PC-3 (cell line): ENCODE results near the gene SERHL2. TPM values are rescaled to one million over a fixed set of nuclear protein-coding genes. Genes with fewer than 3 reads are reported as not detected.

Experiments used
- ATAC-seq: fragments of 200-7000 bp; cut with Tn5 transposase; 2 replicates; pipeline ENCODE4 v1.9.1; 2020; ENCODE audit warnings: mild to moderate bottlenecking, moderate library complexity
- BruUV-seq: library from RNA; stranded (reverse); fragments of 400-500 nt; replicated peaks from 2 replicates; lab custom pipeline; 2021; lab: Mats Ljungman, UMichigan
- CTCF ChIA-PET: fragments of 300-600 bp; sonication (Branson Sonifier 250); formaldehyde crosslinking; loops from one replicate; lab custom pipeline; 2022; ENCODE audit warnings: antibody characterized with exemption; lab: Charles Lee
- POLR2A ChIA-PET: fragments of 300-600 bp; sonication (Branson Sonifier 250); formaldehyde crosslinking; loops from one replicate; lab custom pipeline; 2022; ENCODE audit warnings: antibody characterized with exemption; ENCODE audit not compliant: unreplicated experiment; lab: Charles Lee
- DNase-seq: peaks from one replicate; pipeline ENCODE4 v3.0.0-alpha.2; 2015
- H2AFZ ChIP-seq: fragments of 300-600 bp; sonication (generic); 2 replicates; pipeline ENCODE4 v1.6.0; 2016; ENCODE audit warnings: antibody characterized with exemption, low read length
- H3F3A ChIP-seq: fragments of 300-600 bp; sonication (generic); one replicate; pipeline ENCODE4 v1.6.0; 2017; ENCODE audit warnings: antibody characterized with exemption, low read length, control low read depth, mild to moderate bottlenecking; ENCODE audit not compliant: unreplicated experiment
- H3K27ac ChIP-seq: fragments of 300-600 bp; sonication (generic); 2 replicates; pipeline ENCODE4 v1.5.1; 2016; ENCODE audit warnings: mild to moderate bottlenecking, low read length
- H3K27me3 ChIP-seq: fragments of 300-600 bp; sonication (generic); 2 replicates; pipeline ENCODE4 v1.6.1; 2016; ENCODE audit warnings: low read length, mixed read lengths
- H3K36me3 ChIP-seq: fragments of 300-600 bp; sonication (generic); 2 replicates; pipeline ENCODE4 v1.6.1; 2016; ENCODE audit warnings: low read depth, mixed run types, low read length, mixed read lengths
- H3K4me1 ChIP-seq: fragments of 300-600 bp; sonication (generic); 2 replicates; pipeline ENCODE4 v1.5.1; 2016; ENCODE audit warnings: low read length; ENCODE audit not compliant: insufficient read depth
- H3K4me2 ChIP-seq: fragments of 300-600 bp; sonication (generic); 2 replicates; pipeline ENCODE4 v1.6.0; 2016; ENCODE audit warnings: low read length
- H3K4me3 ChIP-seq: fragments of 300-600 bp; sonication (generic); 2 replicates; pipeline ENCODE4 v1.5.1; 2016; ENCODE audit warnings: mild to moderate bottlenecking, low read length, mixed read lengths
- H3K79me2 ChIP-seq: fragments of 300-600 bp; sonication (generic); 2 replicates; pipeline ENCODE4 v1.6.1; 2017; ENCODE audit warnings: low read length, mixed read lengths
- H3K9ac ChIP-seq: fragments of 300-600 bp; sonication (generic); 2 replicates; pipeline ENCODE4 v1.6.0; 2016; ENCODE audit warnings: mild to moderate bottlenecking, low read length
- H3K9me2 ChIP-seq: fragments of 300-600 bp; sonication (generic); replicated peaks from 2 replicates; pipeline ENCODE4 v1.6.1; 2016; ENCODE audit warnings: mixed run types, low read length, mixed read lengths
- H3K9me3 ChIP-seq: fragments of 300-600 bp; sonication (generic); 2 replicates; pipeline ENCODE4 v1.6.1; 2016; ENCODE audit warnings: low read length, mixed read lengths
- H4K20me1 ChIP-seq: fragments of 300-600 bp; sonication (generic); 2 replicates; pipeline ENCODE4 v1.6.1; 2016; ENCODE audit warnings: low read length, mixed read lengths
- CTCF ChIP-seq: fragments of 300-600 bp; sonication (generic); conservative IDR thresholded peaks from 2 replicates; pipeline ENCODE4 v1.5.1; 2017; ENCODE audit warnings: antibody characterized with exemption, low read depth, mild to moderate bottlenecking, low read length
- EZH2 ChIP-seq: fragments of 300-600 bp; sonication (generic); IDR thresholded peaks from one replicate; pipeline ENCODE4 v1.6.1; 2017; ENCODE audit warnings: antibody characterized with exemption, mild to moderate bottlenecking, low read length; ENCODE audit not compliant: unreplicated experiment
- EZH2phosphoT487 ChIP-seq: fragments of 300-600 bp; sonication (generic); IDR thresholded peaks from 2 replicates; pipeline ENCODE4 v1.6.1; 2018; ENCODE audit warnings: mild to moderate bottlenecking, antibody characterized with exemption, low read length, borderline replicate concordance
- intact Hi-C: fragments of 100-400 bp; cut with micrococcal nuclease; formaldehyde crosslinking; loops from 2 replicates; pipeline ENCODE4 v1.9.0; 2023
- total RNA-seq: library from RNA; depleted of rRNA; stranded (reverse); fragments of >200 nt; gene quantifications from 2 replicates; pipeline ENCODE4 v1.2.3, GENCODE V29; 2014

Gene SERHL2
- total RNA-seq, 1 experiment from 2014 or later = 5.4 TPM

DNA sequence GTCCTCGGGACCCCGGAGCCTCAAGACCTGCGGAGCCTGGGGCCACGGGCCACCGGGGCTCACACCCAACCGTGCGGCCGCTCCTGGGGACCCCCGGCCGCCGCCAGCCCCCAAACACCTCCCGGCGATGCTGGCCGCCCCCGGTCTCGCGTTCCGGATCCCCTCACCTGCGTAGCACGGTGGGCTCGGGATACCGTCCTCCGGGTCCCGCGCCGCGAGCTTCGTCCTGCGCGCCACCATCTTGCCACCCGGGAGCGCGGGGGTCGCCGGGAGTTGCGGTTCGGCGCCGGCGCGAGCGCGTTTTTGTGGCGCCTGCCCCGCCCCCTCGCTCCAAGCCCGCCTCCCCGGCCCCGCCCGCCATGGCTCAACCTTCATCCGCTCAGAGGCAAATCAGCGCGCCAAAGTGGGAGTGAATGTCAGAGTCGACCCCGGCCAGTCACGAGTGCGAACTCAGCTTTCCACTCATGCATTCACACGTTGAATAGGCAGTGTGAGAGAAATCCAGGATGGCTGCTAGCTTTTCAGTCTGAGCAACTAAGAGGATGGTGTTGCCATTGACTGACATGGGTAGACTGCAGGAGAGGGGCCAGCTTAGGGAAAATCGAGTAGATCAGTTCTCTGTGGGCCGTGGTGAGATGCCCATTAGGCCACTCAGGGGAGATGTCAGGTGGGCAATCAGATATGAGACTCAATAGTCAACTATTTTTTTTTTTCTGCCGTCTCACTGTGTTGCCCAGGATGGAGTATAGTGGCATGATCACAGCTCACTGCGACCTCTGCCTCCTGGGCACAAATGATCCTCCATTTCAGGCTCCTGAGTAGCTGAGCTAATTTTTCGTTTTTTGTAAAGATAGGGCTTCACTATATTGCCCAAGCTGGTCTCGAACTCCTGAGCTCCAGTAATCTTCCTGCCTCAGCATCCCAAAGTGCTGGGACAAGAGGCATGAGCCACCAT, 28.3 kb downstream of the SERHL2 start:
- Histone ChIP-seq H3K36me3 (peaks cover 10% of the 10 kb centered on the region), H4K20me1 (no peaks in the 10 kb centered on the region), H3F3A (no peaks in the 10 kb centered on the region), H3K4me3 (peak overlapping the region; percentile 74), H3K27ac (0 out of 2 replicates have a peak overlapping the region, but pooled peaks have one; percentile 26), H3K27me3 (no peaks in the 10 kb centered on the region), H3K9me3 (no peaks in the 10 kb centered on the region), H2AFZ (no peak overlapping the region), H3K9me2 (no peaks in the 10 kb centered on the region), H3K79me2 (peaks cover 15% of the 10 kb centered on the region), H3K9ac (peak overlapping the region; percentile 88), H3K4me2 (peak overlapping the region; percentile 75), H3K4me1 (no peaks in the 10 kb centered on the region)
- DNase-seq = peak; percentile 57
- ATAC-seq = peak; percentile 88
- intact Hi-C loops = no loop called here
- BruUV-seq = no TSS peak
- ChIA-PET CTCF (no interaction called here), POLR2A (interaction anchor here (0.7 kb wide), 1 partner anchor 245 kb away, joined by 5 read pairs; no protein-coding TSS in a partner anchor)
- no peak for TF ChIP-seq CTCF
- no peak for TF ChIP-seq EZH2phosphoT487
- TF ChIP-seq EZH2 = no peak

GRCh38 chr22:42582987-42583386, 29.2 kb downstream of the SERHL2 start:
- Histone ChIP-seq H3K9me3 (no peaks in the 10 kb centered on the region), H3K4me1 (no peaks in the 10 kb centered on the region), H3K4me3 (no peak overlapping the region), H3K79me2 (peaks cover 15% of the 10 kb centered on the region), H3K9me2 (no peaks in the 10 kb centered on the region), H3K4me2 (no peak overlapping the region), H2AFZ (no peak overlapping the region), H3K27me3 (no peaks in the 10 kb centered on the region), H3K9ac (no peak overlapping the region), H4K20me1 (no peaks in the 10 kb centered on the region), H3K27ac (no peak overlapping the region), H3K36me3 (peaks cover 18% of the 10 kb centered on the region), H3F3A (no peaks in the 10 kb centered on the region)
- DNase-seq = no peak
- CTCF ChIA-PET = no interaction called here
- TF ChIP-seq CTCF (no peak), EZH2phosphoT487 (no peak), EZH2 (no peak)
- ATAC-seq = no peak
- no TSS peak for BruUV-seq
- POLR2A ChIA-PET = no interaction called here
- intact Hi-C loops = no loop called here
